ENCODE data around the gene USP40.

GRCh38 chr2:233448220-233448559, 118.4 kb downstream of the USP40 start:
- peak; percentile 67 for TF ChIP-seq CTCF (conservative IDR thresholded peaks at IDR 0.05; ENCODE audit: low read length)
- TF ChIP-seq EZH2phosphoT487 (IDR thresholded peaks at IDR 0.05; ENCODE audit: borderline replicate concordance, low read depth, low read length), result no peak
